Measurements from ENCODE around the gene ALDH1A2.

DNA sequence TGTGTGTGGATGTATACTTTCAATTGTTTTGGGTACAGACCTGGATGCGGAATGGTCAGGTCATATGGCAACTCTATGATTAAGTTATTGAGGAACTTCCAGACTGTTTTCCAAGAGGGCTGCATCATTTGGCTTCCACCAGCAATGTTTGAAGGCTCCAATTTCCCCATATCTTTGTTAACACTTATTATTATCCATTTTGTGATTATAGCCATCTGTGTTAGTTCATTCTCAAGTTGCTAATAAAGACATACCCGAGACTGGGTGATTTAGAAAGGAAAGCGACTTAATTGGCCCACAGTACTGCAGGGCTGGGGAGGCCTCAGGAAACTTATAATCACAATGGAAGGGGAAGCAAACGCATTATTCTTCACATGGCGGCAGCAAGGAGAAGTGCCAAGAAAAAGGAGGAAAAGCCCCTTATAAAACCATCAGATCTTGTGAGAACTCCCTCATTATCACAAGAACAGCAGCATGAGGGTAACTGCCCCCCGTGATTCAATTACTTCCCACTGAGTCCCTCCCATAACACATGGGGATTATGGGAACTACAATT is 31.1 kb upstream of the ALDH1A2 start:
- TF ChIP-seq POLR2AphosphoS5 (IDR thresholded peaks at IDR 0.05): no peak
- TF ChIP-seq, protein P1, sequence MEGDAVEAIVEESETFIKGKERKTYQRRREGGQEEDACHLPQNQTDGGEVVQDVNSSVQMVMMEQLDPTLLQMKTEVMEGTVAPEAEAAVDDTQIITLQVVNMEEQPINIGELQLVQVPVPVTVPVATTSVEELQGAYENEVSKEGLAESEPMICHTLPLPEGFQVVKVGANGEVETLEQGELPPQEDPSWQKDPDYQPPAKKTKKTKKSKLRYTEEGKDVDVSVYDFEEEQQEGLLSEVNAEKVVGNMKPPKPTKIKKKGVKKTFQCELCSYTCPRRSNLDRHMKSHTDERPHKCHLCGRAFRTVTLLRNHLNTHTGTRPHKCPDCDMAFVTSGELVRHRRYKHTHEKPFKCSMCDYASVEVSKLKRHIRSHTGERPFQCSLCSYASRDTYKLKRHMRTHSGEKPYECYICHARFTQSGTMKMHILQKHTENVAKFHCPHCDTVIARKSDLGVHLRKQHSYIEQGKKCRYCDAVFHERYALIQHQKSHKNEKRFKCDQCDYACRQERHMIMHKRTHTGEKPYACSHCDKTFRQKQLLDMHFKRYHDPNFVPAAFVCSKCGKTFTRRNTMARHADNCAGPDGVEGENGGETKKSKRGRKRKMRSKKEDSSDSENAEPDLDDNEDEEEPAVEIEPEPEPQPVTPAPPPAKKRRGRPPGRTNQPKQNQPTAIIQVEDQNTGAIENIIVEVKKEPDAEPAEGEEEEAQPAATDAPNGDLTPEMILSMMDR (IDR thresholded peaks at IDR 0.05; ENCODE audit: poor library complexity, severe bottlenecking): no peak
- TF ChIP-seq, protein P2, sequence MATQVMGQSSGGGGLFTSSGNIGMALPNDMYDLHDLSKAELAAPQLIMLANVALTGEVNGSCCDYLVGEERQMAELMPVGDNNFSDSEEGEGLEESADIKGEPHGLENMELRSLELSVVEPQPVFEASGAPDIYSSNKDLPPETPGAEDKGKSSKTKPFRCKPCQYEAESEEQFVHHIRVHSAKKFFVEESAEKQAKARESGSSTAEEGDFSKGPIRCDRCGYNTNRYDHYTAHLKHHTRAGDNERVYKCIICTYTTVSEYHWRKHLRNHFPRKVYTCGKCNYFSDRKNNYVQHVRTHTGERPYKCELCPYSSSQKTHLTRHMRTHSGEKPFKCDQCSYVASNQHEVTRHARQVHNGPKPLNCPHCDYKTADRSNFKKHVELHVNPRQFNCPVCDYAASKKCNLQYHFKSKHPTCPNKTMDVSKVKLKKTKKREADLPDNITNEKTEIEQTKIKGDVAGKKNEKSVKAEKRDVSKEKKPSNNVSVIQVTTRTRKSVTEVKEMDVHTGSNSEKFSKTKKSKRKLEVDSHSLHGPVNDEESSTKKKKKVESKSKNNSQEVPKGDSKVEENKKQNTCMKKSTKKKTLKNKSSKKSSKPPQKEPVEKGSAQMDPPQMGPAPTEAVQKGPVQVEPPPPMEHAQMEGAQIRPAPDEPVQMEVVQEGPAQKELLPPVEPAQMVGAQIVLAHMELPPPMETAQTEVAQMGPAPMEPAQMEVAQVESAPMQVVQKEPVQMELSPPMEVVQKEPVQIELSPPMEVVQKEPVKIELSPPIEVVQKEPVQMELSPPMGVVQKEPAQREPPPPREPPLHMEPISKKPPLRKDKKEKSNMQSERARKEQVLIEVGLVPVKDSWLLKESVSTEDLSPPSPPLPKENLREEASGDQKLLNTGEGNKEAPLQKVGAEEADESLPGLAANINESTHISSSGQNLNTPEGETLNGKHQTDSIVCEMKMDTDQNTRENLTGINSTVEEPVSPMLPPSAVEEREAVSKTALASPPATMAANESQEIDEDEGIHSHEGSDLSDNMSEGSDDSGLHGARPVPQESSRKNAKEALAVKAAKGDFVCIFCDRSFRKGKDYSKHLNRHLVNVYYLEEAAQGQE (IDR thresholded peaks at IDR 0.05; ENCODE audit: borderline replicate concordance): no peak
- TF ChIP-seq EZH2 (IDR thresholded peaks at IDR 0.05; ENCODE audit: borderline replicate concordance, insufficient read depth, low read length, poor library complexity, severe bottlenecking): no peak
- no peak for TF ChIP-seq SMC3 (conservative IDR thresholded peaks at IDR 0.05; ENCODE audit: poor library complexity)
- TF ChIP-seq RAD21 (conservative IDR thresholded peaks at IDR 0.05): no peak
- no peak for TF ChIP-seq EP300 (conservative IDR thresholded peaks at IDR 0.05; ENCODE audit: poor library complexity, severe bottlenecking)
- TF ChIP-seq TAF1 (IDR thresholded peaks at IDR 0.05; ENCODE audit: low read depth): no peak
- no peak for TF ChIP-seq MXI1 (conservative IDR thresholded peaks at IDR 0.05; ENCODE audit: poor library complexity, severe bottlenecking)

Data from neural cell (in vitro differentiated cells).